MM.1S (cell line): ENCODE data around the gene NEXN.

Source experiments
- EZH2 ChIP-seq: fragments of 300-600 bp; sonication (generic); optimal IDR thresholded peaks from 2 replicates; pipeline ENCODE3; 2017; ENCODE audit warnings: low read depth, mild to moderate bottlenecking, antibody characterized with exemption, low read length, mixed read lengths
- EZH2phosphoT487 ChIP-seq: fragments of 300-600 bp; sonication (generic); IDR thresholded peaks from 2 replicates; pipeline ENCODE4 v1.6.1; 2018; ENCODE audit warnings: antibody characterized with exemption, low read length

- TF ChIP-seq EZH2phosphoT487 (no peak), EZH2 (no peak)
Measured at GRCh38 chr1:77876884-77877283, 11.5 kb upstream of the NEXN start.
